GM23338 (cell line): ENCODE results near the gene RNF214. TPM values are rescaled to one million over a fixed set of nuclear protein-coding genes. Genes with fewer than 3 reads are reported as not detected.
"Not testable (repeated sequence)": the region's sequence is repeated elsewhere in the genome, so short reads cannot be mapped to it uniquely, and the experiment has no call there.

ENCODE experiments used
- ATAC-seq: fragments of 200-7000 bp; cut with Tn5 transposase; 3 replicates; pipeline ENCODE4 v1.9.1; 2020
- DNase-seq: peaks from one replicate; pipeline ENCODE4 v3.0.0-alpha.2; 2015; ENCODE audit warnings: low spot score
- H2AFZ ChIP-seq: fragments of 200-600 bp; sonication (generic); 2 replicates; pipeline ENCODE4 v1.8.0; 2016; ENCODE audit warnings: antibody characterized with exemption, mild to moderate bottlenecking, moderate library complexity
- H3F3A ChIP-seq: fragments of 200-600 bp; sonication (generic); replicated peaks from 2 replicates; pipeline ENCODE4 v1.8.0; 2017; ENCODE audit warnings: antibody characterized with exemption, mixed run types, low read depth
- H3K27ac ChIP-seq: fragments of 200-600 bp; sonication (generic); 2 replicates; pipeline ENCODE4 v1.6.1; 2016; ENCODE audit warnings: low read depth
- H3K27me3 ChIP-seq: fragments of 200-600 bp; sonication (generic); 2 replicates; pipeline ENCODE4 v1.8.0; 2016; ENCODE audit warnings: mild to moderate bottlenecking, mixed run types, moderate library complexity; ENCODE audit not compliant: insufficient read depth
- H3K36me3 ChIP-seq: fragments of 200-600 bp; sonication (generic); 2 replicates; pipeline ENCODE4 v1.8.0; 2016; ENCODE audit warnings: mild to moderate bottlenecking; ENCODE audit not compliant: insufficient read depth
- H3K4me1 ChIP-seq: fragments of 200-600 bp; sonication (generic); 2 replicates; pipeline ENCODE4 v1.8.0; 2016; ENCODE audit warnings: mild to moderate bottlenecking, moderate library complexity; ENCODE audit not compliant: insufficient read depth
- H3K4me2 ChIP-seq: fragments of 200-600 bp; sonication (generic); 2 replicates; pipeline ENCODE4 v1.7.1; 2017; ENCODE audit warnings: mixed run types
- H3K4me3 ChIP-seq: fragments of 200-600 bp; sonication (generic); 2 replicates; pipeline ENCODE4 v1.6.1; 2016; ENCODE audit warnings: mixed run types
- H3K79me2 ChIP-seq: fragments of 200-600 bp; sonication (generic); replicated peaks from 2 replicates; pipeline ENCODE4 v1.8.0; 2017; ENCODE audit warnings: mild to moderate bottlenecking; ENCODE audit not compliant: insufficient read depth
- H3K9me2 ChIP-seq: fragments of 200-600 bp; sonication (generic); 2 replicates; pipeline ENCODE4 v1.8.0; 2017; ENCODE audit not compliant: insufficient read depth
- H4K20me1 ChIP-seq: fragments of 200-600 bp; sonication (generic); replicated peaks from 2 replicates; pipeline ENCODE4 v1.8.0; 2017; ENCODE audit warnings: mild to moderate bottlenecking; ENCODE audit not compliant: insufficient read depth
- H3K27ac Mint-ChIP-seq: 2 replicates; pipeline ENCODE4 v1.8.0; 2020; ENCODE audit warnings: inconsistent platforms, mild to moderate bottlenecking, moderate library complexity, mixed read lengths
- H3K27me3 Mint-ChIP-seq: 3 replicates; pipeline ENCODE4 v1.8.0; 2022; ENCODE audit warnings: low read depth, mild to moderate bottlenecking, moderate library complexity, mixed read lengths, inconsistent platforms; ENCODE audit not compliant: insufficient read depth, poor library complexity
- H3K36me3 Mint-ChIP-seq: 3 replicates; pipeline ENCODE4 v1.8.0; 2021; ENCODE audit warnings: low read depth, mild to moderate bottlenecking, inconsistent platforms, moderate library complexity, mixed read lengths
- H3K4me1 Mint-ChIP-seq: 3 replicates; pipeline ENCODE4 v1.8.0; 2020; ENCODE audit warnings: mild to moderate bottlenecking, inconsistent platforms, mixed read lengths
- H3K4me3 Mint-ChIP-seq: 3 replicates; pipeline ENCODE4 v1.8.0; 2021; ENCODE audit warnings: moderate library complexity, mild to moderate bottlenecking, inconsistent platforms, mixed read lengths
- H3K9me3 Mint-ChIP-seq: 3 replicates; pipeline ENCODE4 v1.8.0; 2020; ENCODE audit warnings: moderate library complexity, mild to moderate bottlenecking, inconsistent platforms, mixed read lengths
- CTCF ChIP-seq, 2 experiments: fragments of 200-600 bp in 1 of 2; sonication (generic) in 1 of 2; conservative IDR thresholded peaks; 2 replicates each; pipeline versions ENCODE4 v1.5.1 to v1.6.1; 2016 to 2017; ENCODE audit warnings: antibody characterized with exemption in 2 of 2, low read depth in 2 of 2, mild to moderate bottlenecking in 2 of 2, moderate library complexity in 1 of 2
- NANOG ChIP-seq: IDR thresholded peaks from 2 replicates; pipeline ENCODE4 v1.6.1; 2016; ENCODE audit warnings: antibody characterized with exemption, borderline replicate concordance
- STAT1 ChIP-seq: IDR thresholded peaks from one replicate; pipeline ENCODE4 v1.6.1; 2016; ENCODE audit warnings: antibody characterized with exemption; ENCODE audit not compliant: unreplicated experiment
- ZNF114 ChIP-seq: fragments of 250-450 bp; sonication (Bioruptor Pico); IDR thresholded peaks from 2 replicates; pipeline ENCODE4 v1.5.0; 2020; ENCODE audit warnings: mild to moderate bottlenecking, moderate library complexity
- ZNF331 ChIP-seq: fragments of 250-450 bp; sonication (Bioruptor Pico); IDR thresholded peaks from 2 replicates; pipeline ENCODE4 v1.5.0; 2020; ENCODE audit warnings: low read depth, mild to moderate bottlenecking, moderate library complexity
- ZNF462 ChIP-seq: fragments of 250-450 bp; sonication (Bioruptor Pico); IDR thresholded peaks from 2 replicates; pipeline ENCODE4 v1.5.0; 2020; ENCODE audit warnings: mild to moderate bottlenecking, moderate library complexity
- polyA plus RNA-seq: library from polyadenylated mRNA; unstranded; fragments of >200 nt; fragmentation: Nextera tagmentation; extraction: Ambion mirVana; gene quantifications from 2 replicates; pipeline ENCODE4 v1.2.1, GENCODE V29; 2016
- total RNA-seq: library from RNA; depleted of rRNA; stranded (reverse); fragments of >200 nt; shearing (Covaris generic); gene quantifications from 2 replicates; pipeline ENCODE4 v1.2.3, GENCODE V29; 2014
- TF ChIP-seq, protein P1 (sequence below): IDR thresholded peaks from 2 replicates; pipeline ENCODE4 v1.6.1; 2016; ENCODE audit warnings: antibody characterized with exemption
- TF ChIP-seq, protein P2 (sequence below): IDR thresholded peaks from one replicate; pipeline ENCODE4 v1.6.1; 2018; ENCODE audit warnings: antibody characterized with exemption; ENCODE audit not compliant: unreplicated experiment

The RNF214 gene
- total and polyA plus RNA-seq, 2 experiments from 2014 or later, result 19.4 to 28.4 TPM

DNA sequence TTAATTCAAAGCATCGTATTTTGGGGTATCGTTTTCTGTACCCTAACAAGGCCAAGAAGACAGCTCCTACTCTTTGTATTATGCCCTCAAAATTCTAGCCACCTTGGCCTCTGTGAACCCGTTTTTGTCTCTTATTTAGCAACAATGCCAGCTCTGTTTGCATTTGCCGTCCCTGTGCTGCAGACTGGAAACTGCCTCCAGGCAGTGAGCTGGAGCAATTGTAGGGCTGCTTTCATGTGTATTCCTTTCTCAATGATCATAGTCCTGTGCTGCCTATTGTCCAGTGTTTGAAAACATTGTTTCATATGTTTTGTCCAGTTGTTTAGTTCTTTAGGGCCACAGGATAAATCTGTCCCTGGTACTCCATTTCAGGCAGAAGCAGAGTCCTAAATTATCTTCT is 38.7 kb downstream of the RNF214 start:
- no peaks in the 10 kb centered on the region for H3K9me3 Mint-ChIP-seq
- H3K4me1 Mint-ChIP-seq, result peaks cover 9% of the 10 kb centered on the region
- Histone ChIP-seq H3K4me1 (no peaks in the 10 kb centered on the region), H3K9me2 (no peaks in the 10 kb centered on the region), H3K27me3 (peaks cover 9% of the 10 kb centered on the region), H3K4me2 (no peak overlapping the region), H3K4me3 (no peak overlapping the region), H3K36me3 (no peaks in the 10 kb centered on the region), H3F3A (no peaks in the 10 kb centered on the region), H4K20me1 (peaks cover 19% of the 10 kb centered on the region; the same call in 1 of the 2 replicates), H2AFZ (no peak overlapping the region), H3K27ac (no peak overlapping the region), H3K79me2 (no peaks in the 10 kb centered on the region)
- peaks cover 6% of the 10 kb centered on the region; the same call in 2 of the 3 replicates for H3K36me3 Mint-ChIP-seq
- TF ChIP-seq ZNF462 (CRISPR knock-in tag) (no peak), CTCF (conservative IDR thresholded peaks at IDR 0.05; ENCODE audit: low read depth in 2 of 2) (no peak), ZNF114 (CRISPR knock-in tag) (no peak), ZNF331 (CRISPR knock-in tag) (no peak), NANOG (no peak), STAT1 (no peak)
- TF ChIP-seq, protein P1, sequence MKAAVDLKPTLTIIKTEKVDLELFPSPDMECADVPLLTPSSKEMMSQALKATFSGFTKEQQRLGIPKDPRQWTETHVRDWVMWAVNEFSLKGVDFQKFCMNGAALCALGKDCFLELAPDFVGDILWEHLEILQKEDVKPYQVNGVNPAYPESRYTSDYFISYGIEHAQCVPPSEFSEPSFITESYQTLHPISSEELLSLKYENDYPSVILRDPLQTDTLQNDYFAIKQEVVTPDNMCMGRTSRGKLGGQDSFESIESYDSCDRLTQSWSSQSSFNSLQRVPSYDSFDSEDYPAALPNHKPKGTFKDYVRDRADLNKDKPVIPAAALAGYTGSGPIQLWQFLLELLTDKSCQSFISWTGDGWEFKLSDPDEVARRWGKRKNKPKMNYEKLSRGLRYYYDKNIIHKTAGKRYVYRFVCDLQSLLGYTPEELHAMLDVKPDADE, result no peak
- TF ChIP-seq, protein P2, sequence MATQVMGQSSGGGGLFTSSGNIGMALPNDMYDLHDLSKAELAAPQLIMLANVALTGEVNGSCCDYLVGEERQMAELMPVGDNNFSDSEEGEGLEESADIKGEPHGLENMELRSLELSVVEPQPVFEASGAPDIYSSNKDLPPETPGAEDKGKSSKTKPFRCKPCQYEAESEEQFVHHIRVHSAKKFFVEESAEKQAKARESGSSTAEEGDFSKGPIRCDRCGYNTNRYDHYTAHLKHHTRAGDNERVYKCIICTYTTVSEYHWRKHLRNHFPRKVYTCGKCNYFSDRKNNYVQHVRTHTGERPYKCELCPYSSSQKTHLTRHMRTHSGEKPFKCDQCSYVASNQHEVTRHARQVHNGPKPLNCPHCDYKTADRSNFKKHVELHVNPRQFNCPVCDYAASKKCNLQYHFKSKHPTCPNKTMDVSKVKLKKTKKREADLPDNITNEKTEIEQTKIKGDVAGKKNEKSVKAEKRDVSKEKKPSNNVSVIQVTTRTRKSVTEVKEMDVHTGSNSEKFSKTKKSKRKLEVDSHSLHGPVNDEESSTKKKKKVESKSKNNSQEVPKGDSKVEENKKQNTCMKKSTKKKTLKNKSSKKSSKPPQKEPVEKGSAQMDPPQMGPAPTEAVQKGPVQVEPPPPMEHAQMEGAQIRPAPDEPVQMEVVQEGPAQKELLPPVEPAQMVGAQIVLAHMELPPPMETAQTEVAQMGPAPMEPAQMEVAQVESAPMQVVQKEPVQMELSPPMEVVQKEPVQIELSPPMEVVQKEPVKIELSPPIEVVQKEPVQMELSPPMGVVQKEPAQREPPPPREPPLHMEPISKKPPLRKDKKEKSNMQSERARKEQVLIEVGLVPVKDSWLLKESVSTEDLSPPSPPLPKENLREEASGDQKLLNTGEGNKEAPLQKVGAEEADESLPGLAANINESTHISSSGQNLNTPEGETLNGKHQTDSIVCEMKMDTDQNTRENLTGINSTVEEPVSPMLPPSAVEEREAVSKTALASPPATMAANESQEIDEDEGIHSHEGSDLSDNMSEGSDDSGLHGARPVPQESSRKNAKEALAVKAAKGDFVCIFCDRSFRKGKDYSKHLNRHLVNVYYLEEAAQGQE, result no peak
- H3K27me3 Mint-ChIP-seq, result no peaks in the 10 kb centered on the region
- ATAC-seq (no peak), DNase-seq (no peak)
- no peak overlapping the region for H3K27ac Mint-ChIP-seq
- H3K4me3 Mint-ChIP-seq, result no peak overlapping the region

GRCh38 chr11:117272175-117272574 is 39.7 kb downstream of the RNF214 start:
- H3K9me2 ChIP-seq, ATAC-seq, H3K4me1 ChIP-seq, H2AFZ ChIP-seq, H3K9me3 Mint-ChIP-seq, H3K27ac Mint-ChIP-seq, H3K27me3 ChIP-seq, H3K4me3 ChIP-seq, H3K27me3 Mint-ChIP-seq, H3K36me3 ChIP-seq, H3K79me2 ChIP-seq, H3K27ac ChIP-seq, H3K4me3 Mint-ChIP-seq, DNase-seq, H3K4me1 Mint-ChIP-seq, H3K4me2 ChIP-seq, H3F3A ChIP-seq, H3K36me3 Mint-ChIP-seq: not testable (repeated sequence)
- peaks cover 18% of the 10 kb centered on the region; the same call in 1 of the 2 replicates for H4K20me1 ChIP-seq
